ENCODE data around the gene RPL12.

GRCh38 chr9:127426756-127427155 is 24.4 kb downstream of the RPL12 start:
- TF ChIP-seq POLR2A (IDR thresholded peaks at IDR 0.05) (no peak), CTCF (IDR thresholded peaks at IDR 0.05) (no peak)
